Motor neuron (in vitro differentiated cells): ENCODE data around the gene KIAA0825. TPM values are rescaled to one million over a fixed set of nuclear protein-coding genes. Genes with fewer than 3 reads are reported as not detected.
"Not testable (repeated sequence)": the region's sequence is repeated elsewhere in the genome, so short reads cannot be mapped to it uniquely, and the experiment has no call there.

ENCODE experiments used
- ATAC-seq, 8 experiments: fragments of 200-7000 bp; cut with Tn5 transposase; replicated peaks in 6 of 8; 2 replicates each; pipeline ENCODE4 v1.8.0; 2021; ENCODE audit warnings: mild to moderate bottlenecking in 8 of 8, moderate library complexity in 8 of 8
- H3K27ac ChIP-seq, 2 donors: fragments of 250-450 bp; sonication (Bioruptor Pico); 2 replicates each; pipeline ENCODE4 v1.9.0; 2021; ENCODE audit warnings: antibody characterized with exemption in 2 of 2, mild to moderate bottlenecking in 2 of 2, moderate library complexity in 1 of 2
- H3K4me1 ChIP-seq, 2 donors: fragments of 250-450 bp; sonication (Bioruptor Pico); replicated peaks in 1 of 2; 2 replicates each; pipeline ENCODE4 v1.6.1; 2021; ENCODE audit warnings: antibody characterized with exemption in 2 of 2, mild to moderate bottlenecking in 2 of 2, moderate library complexity in 1 of 2
- H3K4me3 ChIP-seq, 5 donors: fragments of 250-450 bp; sonication (Bioruptor Pico); 2 replicates each; pipeline ENCODE4 v1.9.0; 2021; ENCODE audit warnings: antibody characterized with exemption in 5 of 5, mild to moderate bottlenecking in 5 of 5, moderate library complexity in 4 of 5
- WGBS, 10 experiments: fragments of 450-650 bp; shearing (Covaris generic); methylation state at CpG; one replicate each; pipeline ENCODE4 v1.0.0; 2022; 5-methylcytosine and 5-hydroxymethylcytosine counted together
- in situ Hi-C, 9 experiments: fragments of 400-800 bp; cut with MboI; loops; one replicate each; pipeline ENCODE4 v1.15.0; 2021; ENCODE audit warnings: low sequenced_read_pairs in 9 of 9, low pct_unique_long_range_greater_than_20kb in 2 of 9; ENCODE audit not compliant: unreplicated experiment in 9 of 9
- total RNA-seq, 8 experiments: library from RNA; unstranded; fragments of 300-600 nt; gene quantifications; 2 replicates each; pipeline versions ENCODE4 v1.2.3 to v1.2.4, GENCODE V29; 2022

Gene KIAA0825
- total RNA-seq, 8 experiments from 2014 or later: 2.0 to 9.3 (median 3.2) TPM

- H3K4me3 ChIP-seq: no peak overlapping the region
- no peak overlapping the region for H3K27ac ChIP-seq
- in situ Hi-C loops: no loop called here
- peaks cover 0 to 12% of the 10 kb centered on the region in 2 donors for H3K4me1 ChIP-seq
- no peak for ATAC-seq
- WGBS, 10 experiments: 60 to 80% methylated on average over 1 of the region's 4 CpGs; no CpG with 5 or more reads in 8 of the 10 experiments
Measured at GRCh38 chr5:94199566-94199965, 418.8 kb downstream of the KIAA0825 start.

GRCh38 chr5:94197970-94198369, 420.4 kb downstream of the KIAA0825 start:
- Histone ChIP-seq H3K4me3 (no peak overlapping the region), H3K4me1 (peaks cover 0 to 10% of the 10 kb centered on the region in 2 donors), H3K27ac (no peak overlapping the region)
- in situ Hi-C loops: no loop called here
- 0 to 100% (median 87%) methylated on average over 1 of the region's 1 CpG for WGBS, 10 experiments
- ATAC-seq: no peak

GRCh38 chr5:94196953-94197352, 421.5 kb downstream of the KIAA0825 start:
- WGBS, 10 experiments: 0 to 100% (median 20%) methylated on average over 1 of the region's 1 CpG; no CpG with 5 or more reads in 6 of the 10 experiments
- in situ Hi-C loops: no loop called here
- ATAC-seq: peak in 3 of 8 experiments; percentile 20 to 100 (median 99)
- Histone ChIP-seq H3K4me3 (no peak overlapping the region), H3K27ac (no peak overlapping the region), H3K4me1 (peaks cover 0 to 2% of the 10 kb centered on the region in 2 donors)

GRCh38 chr5:94192658-94193391, 425.6 kb downstream of the KIAA0825 start:
- no peak for ATAC-seq
- H3K4me1 ChIP-seq: peaks cover 3 to 11% of the 10 kb centered on the region in 2 donors
- in situ Hi-C loops: no loop called here
- H3K27ac ChIP-seq: no peak overlapping the region
- no peak overlapping the region for H3K4me3 ChIP-seq
- 20 to 100% (median 67%) methylated on average over 1 to 3 of the region's 3 CpGs; no CpG with 5 or more reads in 4 of the 10 experiments for WGBS, 10 experiments

- no peak for ATAC-seq
- in situ Hi-C loops: no loop called here
- Histone ChIP-seq H3K4me1 (peaks cover 3 to 11% of the 10 kb centered on the region in 2 donors), H3K27ac (no peak overlapping the region), H3K4me3 (no peak overlapping the region)
- 10 to 71% (median 34%) methylated on average over 1 to 2 of the region's 2 CpGs; no CpG with 5 or more reads in 2 of the 10 experiments for WGBS, 10 experiments
Measured at GRCh38 chr5:94191604-94192003, 426.8 kb downstream of the KIAA0825 start.

GRCh38 chr5:94188725-94189124, 429.7 kb downstream of the KIAA0825 start:
- Histone ChIP-seq H3K27ac (no peak overlapping the region), H3K4me1 (peaks cover 3 to 11% of the 10 kb centered on the region in 2 donors), H3K4me3 (no peak overlapping the region)
- 14 to 100% (median 86%) methylated on average over 1 to 2 of the region's 2 CpGs for WGBS, 10 experiments
- ATAC-seq: no peak
- in situ Hi-C loops: no loop called here

GRCh38 chr5:94184870-94185269, 433.5 kb downstream of the KIAA0825 start:
- 50 to 100% (median 57%) methylated on average over 1 of the region's 1 CpG; no CpG with 5 or more reads in 7 of the 10 experiments for WGBS, 10 experiments
- in situ Hi-C loops: no loop called here
- no peaks in the 10 kb centered on the region for H3K4me1 ChIP-seq

GRCh38 chr5:94181895-94182294, 436.5 kb downstream of the KIAA0825 start:
- WGBS, 10 experiments: 0 to 100% (median 76%) methylated on average over 1 to 2 of the region's 2 CpGs
- in situ Hi-C loops: no loop called here
- no peak overlapping the region for H3K27ac ChIP-seq
- peak in 3 of 8 experiments; percentile 52 to 77 (median 68) for ATAC-seq
- no peaks in the 10 kb centered on the region for H3K4me1 ChIP-seq
- no peak overlapping the region for H3K4me3 ChIP-seq

More at GRCh38 chr5:94184870-94185269, 433.5 kb downstream of the KIAA0825 start:
- H3K27ac ChIP-seq: no peak overlapping the region
- ATAC-seq: no peak
- H3K4me3 ChIP-seq: no peak overlapping the region

- H3K4me3 ChIP-seq: no peak overlapping the region
- ATAC-seq: no peak
Measured at GRCh38 chr5:94180761-94181160, 437.6 kb downstream of the KIAA0825 start.

GRCh38 chr5:94175912-94176311, 442.5 kb downstream of the KIAA0825 start:
- WGBS, 10 experiments: 83 to 100% (median 95%) methylated on average over 1 of the region's 1 CpG; no CpG with 5 or more reads in 4 of the 10 experiments
- no peak overlapping the region for H3K4me3 ChIP-seq
- no peak for ATAC-seq

More at GRCh38 chr5:94180761-94181160, 437.6 kb downstream of the KIAA0825 start:
- Histone ChIP-seq H3K4me1 (no peaks in the 10 kb centered on the region), H3K27ac (no peak overlapping the region)
- in situ Hi-C loops: no loop called here

GRCh38 chr5:94174748-94175411, 443.5 kb downstream of the KIAA0825 start:
- peaks cover 0 to 7% of the 10 kb centered on the region in 2 donors for H3K4me1 ChIP-seq
- no peak overlapping the region for H3K4me3 ChIP-seq
- ATAC-seq: peak in 4 of 8 experiments; percentile 36 to 75 (median 46)
- in situ Hi-C loops: no loop called here
- WGBS, 10 experiments: 33 to 100% (median 96%) methylated on average over 1 to 2 of the region's 2 CpGs
- H3K27ac ChIP-seq: no peak overlapping the region

More at GRCh38 chr5:94175912-94176311, 442.5 kb downstream of the KIAA0825 start:
- Histone ChIP-seq H3K27ac (no peak overlapping the region), H3K4me1 (peaks cover 0 to 7% of the 10 kb centered on the region in 2 donors)
- in situ Hi-C loops: no loop called here

GRCh38 chr5:94173100-94173499, 445.3 kb downstream of the KIAA0825 start:
- in situ Hi-C loops: no loop called here
- H3K4me1 ChIP-seq: peaks cover 0 to 7% of the 10 kb centered on the region in 2 donors
- H3K27ac ChIP-seq: no peak overlapping the region
- 100% methylated on average over 1 of the region's 1 CpG; no CpG with 5 or more reads in 3 of the 10 experiments for WGBS, 10 experiments
- ATAC-seq: no peak
- no peak overlapping the region for H3K4me3 ChIP-seq

- ATAC-seq, H3K27ac ChIP-seq, H3K4me1 ChIP-seq, H3K4me3 ChIP-seq, in situ Hi-C loops: not testable (repeated sequence)
- 40 to 100% (median 89%) methylated on average over 1 to 3 of the region's 3 CpGs; no CpG with 5 or more reads in 3 of the 10 experiments for WGBS, 10 experiments
Measured at GRCh38 chr5:94171070-94171469, 447.3 kb downstream of the KIAA0825 start.
